Measurements from ENCODE around the gene SPATA19. TPM values are rescaled to one million over a fixed set of nuclear protein-coding genes. Genes with fewer than 3 reads are reported as not detected.

The SPATA19 gene, protein sequence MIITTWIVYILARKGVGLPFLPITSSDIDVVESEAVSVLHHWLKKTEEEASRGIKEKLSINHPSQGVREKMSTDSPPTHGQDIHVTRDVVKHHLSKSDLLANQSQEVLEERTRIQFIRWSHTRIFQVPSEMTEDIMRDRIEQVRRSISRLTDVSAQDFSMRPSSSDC
- total RNA-seq, result not detected in 2 replicates

DNA sequence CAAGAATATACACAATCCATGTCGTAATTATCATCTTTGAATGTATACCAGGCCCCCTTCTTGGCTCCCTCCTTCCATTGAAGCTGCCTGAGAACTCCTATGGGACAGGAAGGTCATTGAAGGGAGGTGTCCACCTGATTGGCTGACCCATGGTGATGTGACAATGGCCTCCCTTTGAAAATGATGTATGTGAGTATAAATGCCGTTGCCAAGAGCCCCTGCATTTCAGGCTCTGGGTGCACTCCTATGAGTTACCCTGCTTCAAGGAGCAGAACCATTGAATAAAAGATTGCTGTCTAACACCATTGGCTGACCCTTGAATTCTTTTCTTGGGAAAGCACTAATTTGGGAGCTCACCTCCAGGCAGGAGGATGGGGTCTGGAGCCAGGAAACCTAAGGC lies at the start of gene SPATA19:
Gene SPATA19, minus strand, starts transcription at position 101 of the 400 bp plus-strand sequence. Its CDS starts 67 bp downstream, at position 34.

Other genes starting within 250 kb of the SPATA19 start
- gene IGSF9B, start 111.5 kb upstream of the SPATA19 start, total RNA-seq, result 0.09 TPM in 2 replicates
- gene JAM3, start 223.6 kb upstream of the SPATA19 start, total RNA-seq, result 87.6 and 108 TPM in 2 replicates